Hematopoietic multipotent progenitor cell treated with erythropoietin and hydrocortisone succinate and interleukin-3 and kit ligand, for 8 days (in vitro differentiated cells): Measurements from ENCODE around the gene SLK.
A peak's percentile ranks its signal among the peaks of the same experiment; 100 is the strongest.

ENCODE experiments used
- DNase-seq: peaks from one replicate; pipeline ENCODE4 v3.0.0-alpha.2; 2015

The SLK gene

GRCh38 chr10:103991393-103992128 is 24.6 kb downstream of the SLK start:
- no peak for DNase-seq

GRCh38 chr10:103995134-103995533 is 28.2 kb downstream of the SLK start:
- DNase-seq = no peak

DNA sequence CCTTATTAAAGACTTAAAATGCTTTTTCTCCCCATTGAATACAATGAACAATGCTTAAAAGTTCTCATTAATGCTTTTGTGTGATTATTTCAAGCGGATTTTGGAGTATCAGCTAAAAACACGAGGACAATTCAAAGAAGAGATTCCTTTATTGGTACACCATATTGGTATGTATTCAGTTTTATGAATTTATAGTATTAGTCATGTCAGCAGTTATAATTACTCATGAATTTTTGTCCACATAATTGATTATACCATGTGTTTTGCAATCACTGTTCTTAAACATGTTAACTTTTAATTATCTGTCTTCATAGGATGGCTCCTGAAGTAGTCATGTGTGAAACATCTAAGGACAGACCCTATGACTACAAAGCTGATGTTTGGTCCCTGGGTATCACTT is 31.9 kb downstream of the SLK start:
- no peak for DNase-seq

DNA sequence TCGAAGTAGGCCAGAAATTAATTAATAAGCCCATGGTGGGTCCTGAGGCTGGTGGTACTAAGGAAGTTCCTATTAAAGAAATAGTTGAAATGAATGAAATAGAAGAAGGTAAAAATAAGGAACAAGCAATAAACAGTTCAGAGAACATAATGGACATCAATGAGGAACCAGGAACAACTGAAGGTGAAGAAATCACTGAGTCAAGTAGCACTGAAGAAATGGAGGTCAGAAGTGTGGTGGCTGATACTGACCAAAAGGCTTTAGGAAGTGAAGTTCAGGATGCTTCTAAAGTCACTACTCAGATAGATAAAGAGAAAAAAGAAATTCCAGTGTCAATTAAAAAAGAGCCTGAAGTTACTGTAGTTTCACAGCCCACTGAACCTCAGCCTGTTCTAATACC is 36.0 kb downstream of the SLK start:
- no peak for DNase-seq

GRCh38 chr10:104005172-104005863 is 38.4 kb downstream of the SLK start:
- DNase-seq = no peak

GRCh38 chr10:104011904-104012303 is 45.0 kb downstream of the SLK start:
- DNase-seq = no peak

DNA sequence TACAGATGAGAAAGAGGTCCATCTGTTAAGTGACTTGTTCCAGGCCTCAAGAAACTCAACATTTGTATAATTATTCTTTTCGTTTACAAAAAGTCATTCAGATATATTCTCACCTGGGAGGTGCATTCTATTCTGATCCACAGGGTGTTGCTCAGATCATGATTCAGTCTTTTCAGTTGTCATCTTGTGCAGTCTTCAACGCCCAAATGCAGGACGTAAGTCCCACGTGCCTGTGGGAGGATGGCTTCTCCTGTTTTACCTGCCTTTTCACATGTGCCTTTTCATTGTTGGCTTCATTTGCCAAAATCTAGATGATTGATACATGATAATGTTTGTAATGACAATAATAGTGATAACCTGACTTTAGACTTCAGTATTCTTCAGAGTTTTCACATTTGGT is 46.5 kb downstream of the SLK start:
- no peak for DNase-seq

- no peak for DNase-seq
Measured at GRCh38 chr10:104014176-104014575, 47.2 kb downstream of the SLK start.

GRCh38 chr10:104016661-104017060 is 49.7 kb downstream of the SLK start:
- no peak for DNase-seq

GRCh38 chr10:104018471-104018870 is 51.5 kb downstream of the SLK start:
- DNase-seq = no peak

DNA sequence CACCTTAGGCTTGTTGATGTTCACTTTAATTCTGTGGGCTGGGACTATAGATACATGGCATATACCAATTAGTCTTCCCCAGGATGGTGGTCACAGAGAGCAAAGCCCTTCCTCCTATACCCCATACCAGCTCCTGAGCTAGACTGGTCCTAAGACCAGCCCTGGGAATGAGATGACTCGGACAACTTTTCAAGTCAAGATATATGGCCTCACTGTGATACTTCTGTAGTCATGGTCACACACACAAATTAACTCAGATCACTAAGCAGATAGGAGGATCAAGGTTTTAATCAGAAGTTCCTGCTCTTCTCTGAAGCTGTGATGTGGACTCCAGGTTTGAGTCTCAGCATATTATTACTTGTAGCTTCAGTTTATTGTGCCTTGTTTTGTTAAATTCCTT is 53.1 kb downstream of the SLK start:
- DNase-seq = no peak

DNA sequence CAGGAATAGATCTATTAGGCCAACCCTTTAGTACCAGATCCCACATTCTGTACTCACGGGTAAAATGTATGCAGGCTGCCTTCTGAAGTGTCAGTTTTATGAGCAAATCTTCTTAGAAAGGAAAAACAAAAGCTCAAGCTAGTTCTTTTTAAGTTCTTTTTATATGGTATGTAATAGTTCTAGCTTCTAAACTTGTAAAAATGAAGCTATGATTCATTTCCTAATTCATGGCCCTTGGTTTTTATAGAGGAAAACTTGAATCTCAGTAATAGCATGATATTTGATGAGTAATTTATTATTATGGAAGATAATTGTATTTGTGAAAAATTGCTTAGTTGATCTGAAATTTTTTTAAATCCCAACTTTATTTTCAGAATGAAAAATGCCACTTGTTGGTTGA is 54.3 kb downstream of the SLK start:
- DNase-seq = no peak

DNA sequence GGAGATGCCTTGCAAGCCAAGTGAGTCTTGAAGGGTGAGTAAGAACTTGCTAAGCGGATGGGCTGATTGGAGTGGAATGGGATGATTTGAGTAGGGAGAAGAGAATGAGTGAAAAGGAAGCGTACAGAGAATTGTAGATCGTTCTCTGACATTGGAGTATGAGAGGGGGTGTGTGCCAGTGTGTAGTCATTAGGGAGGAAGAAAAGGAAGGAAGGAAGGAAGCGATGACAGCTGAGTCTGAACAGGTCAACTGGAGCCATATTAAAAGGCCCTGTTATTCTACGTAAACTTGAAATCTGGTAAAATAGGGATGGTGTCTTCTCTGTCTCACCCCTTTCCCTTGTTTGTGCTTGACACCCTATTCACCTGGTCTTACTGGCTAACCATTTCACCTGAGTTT is 55.1 kb downstream of the SLK start:
- no peak for DNase-seq

- DNase-seq = no peak
Measured at GRCh38 chr10:104025524-104025923, 58.6 kb downstream of the SLK start.

DNA sequence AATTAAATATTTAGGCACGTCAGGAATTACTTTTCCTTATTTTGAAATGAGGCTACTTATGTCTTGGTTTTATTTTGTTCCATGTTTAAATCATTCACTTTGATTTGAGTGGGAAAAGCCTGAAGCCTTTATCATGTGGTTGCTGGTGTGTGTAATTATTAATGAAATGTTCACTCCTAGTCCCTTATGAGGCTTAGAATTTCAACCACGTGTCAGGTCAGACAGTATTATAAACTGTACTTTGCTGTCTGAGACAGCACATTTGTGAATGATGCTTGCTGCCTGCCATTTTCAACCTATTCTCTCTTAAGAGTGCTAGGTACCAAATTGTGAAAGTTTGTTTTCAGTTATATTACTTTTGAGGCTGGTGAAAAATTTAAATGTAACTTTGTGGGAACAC is 59.8 kb downstream of the SLK start:
- no peak for DNase-seq

GRCh38 chr10:104028146-104028545 is 61.2 kb downstream of the SLK start:
- DNase-seq = peak; percentile 41

DNA sequence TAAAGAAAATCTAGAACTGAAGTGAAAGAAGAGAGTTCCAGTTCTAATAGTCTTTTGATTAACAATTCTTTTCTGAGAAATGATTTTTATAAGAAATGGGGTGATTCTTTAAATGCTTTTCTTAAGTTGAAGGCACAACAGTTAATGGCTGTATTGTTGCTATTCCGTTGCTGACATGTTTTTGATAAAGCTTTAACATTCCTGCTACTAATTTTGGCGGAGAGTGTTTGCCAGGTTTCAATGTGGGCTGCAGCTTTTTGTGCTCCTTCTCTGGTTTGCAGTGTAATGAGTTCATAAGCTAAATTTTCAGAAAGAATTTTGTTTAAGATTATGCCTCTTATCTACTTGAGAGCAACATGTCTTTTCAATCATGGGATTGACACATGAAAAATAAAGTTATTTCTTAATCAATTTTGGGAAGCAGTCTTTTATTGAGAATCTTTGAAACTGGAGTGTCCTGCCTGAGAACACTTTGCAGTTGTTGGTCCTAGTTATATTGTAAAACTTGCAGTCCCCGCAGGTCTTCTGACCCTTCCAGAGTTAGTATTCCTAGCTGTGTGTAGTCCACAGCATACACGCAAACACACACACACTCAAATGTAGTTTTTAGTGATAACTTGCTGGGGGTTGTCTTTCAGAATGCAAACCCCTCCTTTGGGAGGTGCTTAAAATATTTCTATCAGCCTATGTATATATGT is 62.0 kb downstream of the SLK start:
- DNase-seq = no peak

DNA sequence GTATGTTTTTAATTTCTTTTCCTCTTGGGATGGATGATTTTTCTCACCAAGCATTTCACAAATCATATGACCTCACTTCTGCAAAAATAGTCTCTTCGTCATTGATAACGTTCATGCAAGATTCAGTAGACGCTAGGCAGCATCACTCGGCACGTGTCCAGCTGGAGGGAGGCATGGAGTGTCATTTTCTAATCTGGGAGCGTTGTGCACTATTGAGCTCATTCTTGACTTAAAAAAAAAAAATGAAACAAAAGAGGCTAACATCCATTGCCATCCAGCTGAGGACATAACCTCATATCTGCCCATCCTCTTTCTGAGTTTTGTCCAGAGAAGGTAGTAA is 62.6 kb downstream of the SLK start:
- no peak for DNase-seq

DNA sequence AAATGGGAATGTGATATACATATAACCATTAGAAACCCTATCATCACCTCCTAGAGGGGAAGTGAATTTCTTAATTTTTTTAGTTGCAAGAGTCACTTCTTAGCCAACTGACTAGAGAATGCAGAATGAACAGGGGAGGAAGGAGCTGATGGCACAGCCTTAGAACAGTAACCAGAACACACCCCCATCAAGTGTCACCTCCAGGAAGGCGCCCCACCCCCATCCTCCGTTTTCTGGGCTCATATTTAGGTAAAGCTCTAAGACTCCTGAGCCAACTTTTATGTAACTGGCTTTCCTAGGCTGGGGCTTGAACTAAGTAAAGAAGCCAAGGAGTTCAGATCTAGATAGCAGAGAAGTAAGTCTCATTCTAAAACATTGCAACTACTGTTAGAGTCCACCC is 64.7 kb downstream of the SLK start:
- DNase-seq = no peak

DNA sequence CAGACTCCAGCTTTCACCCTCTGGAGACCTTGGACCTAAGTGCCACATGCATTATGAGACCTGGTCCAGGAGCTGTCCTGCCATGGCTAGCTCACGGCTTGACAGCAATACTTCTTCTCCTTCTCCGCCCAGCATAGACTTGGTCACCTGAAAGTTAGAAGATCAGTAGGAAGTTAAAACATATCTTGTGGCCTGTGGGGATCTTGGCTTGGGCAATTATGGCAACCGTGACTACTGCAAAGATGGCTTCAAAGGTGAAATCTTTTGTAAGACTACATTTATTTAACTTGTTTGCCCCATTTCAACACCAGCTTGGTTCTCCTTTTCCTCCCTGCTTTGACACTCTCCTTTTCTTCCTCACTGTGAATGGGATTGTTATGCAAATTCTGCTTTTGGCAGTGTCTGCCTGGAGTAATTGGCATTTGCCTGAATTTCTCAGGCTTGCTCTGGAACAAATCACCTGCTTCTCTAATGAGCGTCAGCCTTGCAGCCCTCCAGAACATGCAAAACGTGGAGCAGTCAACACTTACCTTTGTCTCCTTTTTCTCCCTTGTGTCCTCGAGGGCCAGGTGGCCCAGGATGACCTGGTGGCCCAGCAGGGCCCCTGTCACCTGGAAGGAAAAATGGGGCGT is 65.3 kb downstream of the SLK start:
- DNase-seq = no peak

GRCh38 chr10:104033401-104033930 is 66.5 kb downstream of the SLK start:
- DNase-seq = no peak

GRCh38 chr10:104033966-104034365 is 67.0 kb downstream of the SLK start:
- no peak for DNase-seq

- DNase-seq = no peak
Measured at GRCh38 chr10:104034401-104035193, 67.7 kb downstream of the SLK start.
